Liver (tissue), 9 donors: Measurements from ENCODE around the gene ADGRF4. TPM values are rescaled to one million over a fixed set of nuclear protein-coding genes. Genes with fewer than 3 reads are reported as not detected.

Source experiments
- DNase-seq: peaks from one replicate; pipeline ENCODE4 v3.0.0-alpha.2; 2017; ENCODE audit warnings: low spot score
- H3K27ac ChIP-seq, 2 donors: one replicate each; pipeline ENCODE4 v1.7.0; 2013; ENCODE audit warnings: inconsistent platforms in 2 of 2, low read length in 2 of 2, control low read depth in 1 of 2, low read depth in 1 of 2, mild to moderate bottlenecking in 1 of 2
- H3K27me3 ChIP-seq, 4 donors: one replicate each; pipeline versions ENCODE4 v1.6.1 to v1.7.0; 2013; ENCODE audit warnings: low read length in 3 of 4, inconsistent platforms in 1 of 4, mild to moderate bottlenecking in 1 of 4, moderate library complexity in 1 of 4; ENCODE audit not compliant: control insufficient read depth in 4 of 4, insufficient read depth in 4 of 4
- H3K36me3 ChIP-seq, 4 donors: one replicate each; pipeline versions ENCODE4 v1.6.1 to v1.7.0; 2013; ENCODE audit warnings: low read length in 3 of 4, mild to moderate bottlenecking in 3 of 4, low read depth in 1 of 4, moderate library complexity in 1 of 4; ENCODE audit not compliant: control insufficient read depth in 4 of 4, insufficient read depth in 3 of 4
- H3K4me1 ChIP-seq, 4 donors: one replicate each; pipeline versions ENCODE4 v1.6.1 to v1.7.0; 2013; ENCODE audit warnings: low read length in 3 of 4, mild to moderate bottlenecking in 3 of 4, moderate library complexity in 1 of 4; ENCODE audit not compliant: control insufficient read depth in 4 of 4, insufficient read depth in 4 of 4
- H3K4me3 ChIP-seq, 3 donors: one replicate each; pipeline versions ENCODE4 v1.6.1 to v1.7.0; 2013; ENCODE audit warnings: low read length in 3 of 3, control low read depth in 1 of 3, low read depth in 1 of 3, mild to moderate bottlenecking in 1 of 3
- H3K9ac ChIP-seq, 2 donors: one replicate each; pipeline ENCODE4 v1.7.0; 2013; ENCODE audit warnings: low read length in 2 of 2, mild to moderate bottlenecking in 2 of 2, moderate library complexity in 2 of 2, control low read depth in 1 of 2, low read depth in 1 of 2
- H3K9me3 ChIP-seq, 4 donors: one replicate each; pipeline versions ENCODE4 v1.6.1 to v1.7.0; 2013; ENCODE audit warnings: low read length in 3 of 4; ENCODE audit not compliant: control insufficient read depth in 4 of 4
- ATF3 ChIP-seq: IDR thresholded peaks from 2 replicates; pipeline ENCODE4 v1.6.1; 2016; ENCODE audit warnings: antibody characterized with exemption
- CTCF ChIP-seq: fragments of 150-350 bp; IDR thresholded peaks from 2 replicates; pipeline ENCODE4 v1.5.1; 2017; ENCODE audit warnings: improper control_type of control experiment, low read depth, low read length; ENCODE audit not compliant: missing input control
- EGR1 ChIP-seq, 2 donors: IDR thresholded peaks; 2 replicates each; pipeline ENCODE4 v1.6.1; 2016 to 2018; ENCODE audit warnings: antibody characterized with exemption in 2 of 2, low read depth in 2 of 2
- FOXA1 ChIP-seq: IDR thresholded peaks from 2 replicates; pipeline ENCODE4 v1.6.1; 2016; ENCODE audit warnings: antibody characterized with exemption
- FOXA2 ChIP-seq: IDR thresholded peaks from 2 replicates; pipeline ENCODE4 v1.6.1; 2016; ENCODE audit warnings: antibody characterized with exemption
- GABPA ChIP-seq, 2 donors: IDR thresholded peaks in 1 of 2; conservative IDR thresholded peaks in 1 of 2; 2 replicates each; pipeline ENCODE4 v1.6.1; 2016; ENCODE audit warnings: antibody characterized with exemption in 2 of 2, mild to moderate bottlenecking in 1 of 2, moderate library complexity in 1 of 2
- HNF4A ChIP-seq, 2 donors: conservative IDR thresholded peaks; 2 replicates each; pipeline ENCODE4 v1.6.1; 2016; ENCODE audit warnings: antibody characterized with exemption in 2 of 2, mild to moderate bottlenecking in 2 of 2
- HNF4G ChIP-seq: IDR thresholded peaks from 2 replicates; pipeline ENCODE4 v1.6.1; 2016; ENCODE audit warnings: antibody characterized with exemption
- JUND ChIP-seq, 2 donors: IDR thresholded peaks; 2 replicates each; pipeline ENCODE4 v1.6.1; 2016; ENCODE audit warnings: antibody characterized with exemption in 2 of 2
- NR2F2 ChIP-seq: IDR thresholded peaks from 2 replicates; pipeline ENCODE4 v1.6.1; 2016; ENCODE audit warnings: antibody characterized with exemption
- RAD21 ChIP-seq, 2 donors: IDR thresholded peaks; 2 replicates each; pipeline ENCODE4 v1.6.1; 2016; ENCODE audit warnings: antibody characterized with exemption in 2 of 2, mild to moderate bottlenecking in 2 of 2
- REST ChIP-seq: IDR thresholded peaks from 2 replicates; pipeline ENCODE4 v1.6.1; 2016; ENCODE audit warnings: antibody characterized with exemption, mild to moderate bottlenecking
- RXRA ChIP-seq, 2 donors: IDR thresholded peaks; 2 replicates each; pipeline ENCODE4 v1.6.1; 2017 to 2018; ENCODE audit warnings: antibody characterized with exemption in 2 of 2, mild to moderate bottlenecking in 1 of 2
- SP1 ChIP-seq: IDR thresholded peaks from 2 replicates; pipeline ENCODE4 v1.6.1; 2018; ENCODE audit warnings: antibody characterized with exemption, mild to moderate bottlenecking
- TAF1 ChIP-seq: conservative IDR thresholded peaks from 2 replicates; pipeline ENCODE4 v1.6.1; 2016; ENCODE audit warnings: antibody characterized with exemption, mild to moderate bottlenecking
- YY1 ChIP-seq: IDR thresholded peaks from 2 replicates; pipeline ENCODE4 v1.6.1; 2016; ENCODE audit warnings: antibody characterized with exemption, mild to moderate bottlenecking
- ZBTB33 ChIP-seq: IDR thresholded peaks from 2 replicates; pipeline ENCODE4 v1.6.1; 2016; ENCODE audit warnings: antibody characterized with exemption
- WGBS: extraction: QIAGEN DNeasy Blood & Tissue Kit; methylation state at CpG from one replicate; pipeline ENCODE4 v1.1.7; 2013; 5-methylcytosine and 5-hydroxymethylcytosine counted together
- polyA plus RNA-seq, 2 donors: library from polyadenylated mRNA; stranded (reverse) in 1 of 2; unstranded in 1 of 2; fragments of 200-250 nt in 1 of 2; fragments of >200 nt in 1 of 2; fragmentation: Nextera tagmentation in 1 of 2; extraction: Ambion mirVana in 1 of 2; gene quantifications; one replicate each; pipeline versions ENCODE4 v1.2.1 to v1.2.3, GENCODE V29; 2013 to 2015
- total RNA-seq, 2 donors: library from RNA; depleted of rRNA; stranded (reverse); fragments of >200 nt; gene quantifications; one replicate each; pipeline ENCODE4 v1.2.3, GENCODE V29; 2014
- TF ChIP-seq, protein P1 (sequence below): IDR thresholded peaks from 2 replicates; pipeline ENCODE4 v1.6.1; 2016; ENCODE audit warnings: antibody characterized with exemption
- donor health status: healthy.
- donor health status: healthy.
- donor health status: healthy.
- donor health status: healthy.
- donor health status: healthy.

ADGRF4 gene
- total and polyA plus RNA-seq, 4 donors = not detected

DNA sequence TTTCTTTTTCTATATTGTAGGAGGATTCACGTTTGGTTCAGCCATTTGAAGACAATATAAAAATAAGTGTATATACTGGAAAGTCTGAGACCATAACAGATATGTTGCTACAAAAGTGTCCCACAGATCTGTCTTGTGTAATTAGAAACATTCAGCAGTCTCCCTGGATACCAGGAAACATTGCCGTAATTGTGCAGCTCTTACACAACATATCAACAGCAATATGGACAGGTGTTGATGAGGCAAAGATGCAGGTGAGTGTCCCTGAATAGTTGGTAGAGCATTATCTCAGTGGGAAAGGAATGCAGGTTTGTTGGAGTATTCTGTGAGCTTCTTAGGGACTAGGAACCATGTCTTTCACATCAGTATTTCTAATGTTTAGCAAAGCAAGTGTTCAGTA is 18.3 kb upstream of the ADGRF4 start:
- Histone ChIP-seq H3K9me3 (peaks cover under 1 to 5% (median 3%) of the 10 kb centered on the region in 4 donors), H3K4me3 (no peak overlapping the region), H3K27me3 (no peaks in the 10 kb centered on the region), H3K27ac (no peak overlapping the region), H3K9ac (no peak overlapping the region), H3K36me3 (no peaks in the 10 kb centered on the region), H3K4me1 (no peaks in the 10 kb centered on the region)
- TF ChIP-seq YY1 = no peak
- TF ChIP-seq FOXA1 = no peak
- TF ChIP-seq GABPA (IDR thresholded peaks at IDR 0.05 in 1 of 2, conservative IDR thresholded peaks at IDR 0.05 in 1 of 2) = no peak
- no peak for DNase-seq
- 50% methylated on average over 2 of the region's 2 CpGs for WGBS

DNA sequence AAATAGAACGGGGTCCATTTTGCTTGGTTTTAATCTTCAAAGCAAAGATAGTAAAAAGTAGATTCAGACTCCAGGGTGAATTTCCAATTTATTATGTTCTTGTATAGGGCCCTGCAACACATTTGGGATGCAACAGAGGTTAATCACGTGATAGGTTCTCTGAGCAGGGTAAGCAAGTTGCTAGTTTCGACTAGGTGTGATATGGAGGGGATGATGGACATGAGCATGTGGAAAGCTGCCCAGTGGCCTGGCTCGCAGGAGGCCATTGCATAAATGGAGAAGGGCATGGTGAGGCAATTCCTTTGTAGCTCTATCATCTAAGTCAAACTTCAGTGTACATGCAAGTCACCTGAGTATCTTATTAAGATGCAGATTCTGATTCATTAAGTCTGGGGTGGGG is 17.7 kb upstream of the ADGRF4 start:
- Histone ChIP-seq H3K27ac (no peak overlapping the region), H3K36me3 (no peaks in the 10 kb centered on the region), H3K27me3 (peaks cover 0 to 1% (median 0%) of the 10 kb centered on the region in 4 donors), H3K4me1 (no peaks in the 10 kb centered on the region), H3K9ac (no peak overlapping the region), H3K9me3 (peaks cover 0 to 4% (median 2%) of the 10 kb centered on the region in 4 donors), H3K4me3 (no peak overlapping the region)
- TF ChIP-seq YY1 (no peak), RAD21 (IDR thresholded peaks at IDR 0.05) (no peak), NR2F2 (no peak), EGR1 (IDR thresholded peaks at IDR 0.05; ENCODE audit: low read depth in 2 of 2) (no peak), FOXA1 (no peak), JUND (IDR thresholded peaks at IDR 0.05) (no peak), GABPA (IDR thresholded peaks at IDR 0.05 in 1 of 2, conservative IDR thresholded peaks at IDR 0.05 in 1 of 2) (no peak), TAF1 (no peak), SP1 (no peak), HNF4A (conservative IDR thresholded peaks at IDR 0.05) (no peak), ZBTB33 (no peak), FOXA2 (no peak), CTCF (no peak), ATF3 (no peak), REST (no peak), RXRA (IDR thresholded peaks at IDR 0.05) (no peak), HNF4G (no peak)
- TF ChIP-seq, protein P1, sequence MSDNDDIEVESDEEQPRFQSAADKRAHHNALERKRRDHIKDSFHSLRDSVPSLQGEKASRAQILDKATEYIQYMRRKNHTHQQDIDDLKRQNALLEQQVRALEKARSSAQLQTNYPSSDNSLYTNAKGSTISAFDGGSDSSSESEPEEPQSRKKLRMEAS = no peak
- DNase-seq = no peak
- WGBS = 88% methylated on average over 4 of the region's 4 CpGs
